GM19463 (cell line): ENCODE data around the gene DMWD.

Experiments used
- ATAC-seq: cut with Tn5 transposase; IDR thresholded peaks from one replicate; pipeline ENCODE4 v1.9.1; 2021; ENCODE audit warnings: mild to moderate bottlenecking, moderate library complexity; ENCODE audit not compliant: unreplicated experiment

DMWD gene, protein sequence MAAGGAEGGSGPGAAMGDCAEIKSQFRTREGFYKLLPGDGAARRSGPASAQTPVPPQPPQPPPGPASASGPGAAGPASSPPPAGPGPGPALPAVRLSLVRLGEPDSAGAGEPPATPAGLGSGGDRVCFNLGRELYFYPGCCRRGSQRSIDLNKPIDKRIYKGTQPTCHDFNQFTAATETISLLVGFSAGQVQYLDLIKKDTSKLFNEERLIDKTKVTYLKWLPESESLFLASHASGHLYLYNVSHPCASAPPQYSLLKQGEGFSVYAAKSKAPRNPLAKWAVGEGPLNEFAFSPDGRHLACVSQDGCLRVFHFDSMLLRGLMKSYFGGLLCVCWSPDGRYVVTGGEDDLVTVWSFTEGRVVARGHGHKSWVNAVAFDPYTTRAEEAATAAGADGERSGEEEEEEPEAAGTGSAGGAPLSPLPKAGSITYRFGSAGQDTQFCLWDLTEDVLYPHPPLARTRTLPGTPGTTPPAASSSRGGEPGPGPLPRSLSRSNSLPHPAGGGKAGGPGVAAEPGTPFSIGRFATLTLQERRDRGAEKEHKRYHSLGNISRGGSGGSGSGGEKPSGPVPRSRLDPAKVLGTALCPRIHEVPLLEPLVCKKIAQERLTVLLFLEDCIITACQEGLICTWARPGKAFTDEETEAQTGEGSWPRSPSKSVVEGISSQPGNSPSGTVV

DNA sequence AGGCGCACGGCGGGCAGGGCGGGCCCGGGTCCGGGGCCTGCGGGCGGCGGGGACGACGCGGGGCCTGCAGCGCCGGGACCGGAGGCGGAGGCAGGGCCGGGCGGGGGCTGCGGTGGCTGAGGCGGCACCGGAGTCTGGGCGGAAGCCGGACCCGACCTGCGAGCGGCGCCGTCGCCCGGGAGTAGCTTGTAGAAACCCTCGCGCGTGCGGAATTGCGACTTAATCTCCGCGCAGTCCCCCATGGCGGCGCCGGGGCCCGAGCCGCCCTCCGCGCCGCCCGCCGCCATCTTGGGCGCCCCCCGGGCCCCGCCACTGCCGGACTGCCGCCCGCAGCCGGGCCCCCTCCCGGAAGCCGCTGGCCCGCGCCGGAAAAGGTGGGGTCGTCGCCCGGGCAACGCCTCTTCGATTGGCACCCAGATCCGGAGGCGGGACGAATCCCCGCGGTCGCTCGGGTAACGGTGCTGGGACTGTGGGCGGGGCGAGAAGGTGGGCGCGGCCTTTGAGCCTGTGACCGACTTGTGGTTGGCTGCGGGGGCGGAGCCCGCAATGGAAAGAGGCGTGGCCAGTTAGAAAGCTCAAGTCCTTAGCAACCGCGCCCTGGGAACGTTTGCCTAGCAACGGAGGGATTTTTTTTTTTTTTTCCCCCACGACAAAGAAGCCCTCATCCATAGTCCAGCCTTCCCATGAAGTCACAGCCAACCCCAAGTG is at the start of gene DMWD:
TSS of gene DMWD (minus strand) at position 376 of the 708 bp plus-strand sequence. CDS start at position 287, 89 bp downstream.
- peak; percentile 94 for ATAC-seq

DNA sequence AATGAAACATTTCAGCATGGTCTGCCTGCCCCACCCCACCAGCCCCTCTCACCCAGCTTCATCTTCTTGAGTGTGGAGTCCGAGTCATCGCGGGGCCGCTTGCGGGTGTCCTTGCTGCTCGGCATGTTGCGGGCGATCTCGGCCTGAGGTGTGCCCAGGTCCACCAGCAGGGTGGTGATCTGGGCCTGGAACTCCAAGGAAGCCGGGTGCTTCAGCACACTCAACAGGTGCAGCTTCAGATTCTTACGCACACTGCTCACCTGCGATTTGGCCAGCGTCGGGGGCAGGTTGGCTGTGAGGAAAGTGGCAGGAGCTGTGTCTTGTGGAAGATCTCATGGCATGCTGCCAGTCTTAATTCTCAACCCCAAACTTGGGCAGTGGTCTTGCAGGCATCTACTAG is 49.6 kb upstream of the DMWD start:
- no peak for ATAC-seq

DNA sequence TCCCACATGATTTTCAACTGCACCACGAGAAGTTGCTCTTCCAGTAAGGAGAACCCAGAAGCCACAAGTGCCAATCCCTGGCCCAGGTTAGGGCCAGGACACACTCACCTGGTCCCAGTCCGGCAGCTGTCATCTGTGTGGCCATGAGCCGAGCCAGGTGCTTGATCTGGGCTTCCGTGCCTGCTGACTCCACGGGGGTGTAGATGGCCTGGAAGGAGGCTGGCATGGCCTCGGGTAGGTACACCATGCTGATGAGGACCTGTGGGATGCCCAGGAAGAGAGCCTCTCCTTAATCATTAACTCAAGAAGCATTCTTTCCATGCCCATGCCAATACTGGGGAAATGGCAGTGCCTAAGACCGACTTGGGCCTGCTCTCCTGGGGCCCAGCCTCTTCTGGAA is 42.3 kb upstream of the DMWD start:
- no peak for ATAC-seq

DNA sequence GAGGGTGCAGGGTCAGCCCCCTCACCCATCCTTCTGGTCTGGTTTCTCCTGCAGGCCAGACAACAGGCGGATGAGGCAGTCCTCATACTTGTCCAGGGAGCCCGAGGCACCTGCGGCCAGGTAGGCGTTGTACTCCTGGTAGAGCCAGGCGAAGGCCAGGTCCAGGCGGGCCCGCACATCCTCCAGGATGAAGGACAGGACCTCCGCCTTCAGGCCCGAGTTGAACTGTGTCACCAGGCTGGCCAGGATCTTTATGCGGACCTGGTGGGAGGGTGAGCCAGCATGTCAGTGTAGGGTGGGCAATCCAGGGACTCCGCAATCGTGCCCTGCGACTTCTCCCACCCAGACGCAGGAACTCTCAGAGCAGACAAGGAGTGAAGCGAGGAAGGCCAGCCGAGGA is 36.3 kb upstream of the DMWD start:
- no peak for ATAC-seq

DNA sequence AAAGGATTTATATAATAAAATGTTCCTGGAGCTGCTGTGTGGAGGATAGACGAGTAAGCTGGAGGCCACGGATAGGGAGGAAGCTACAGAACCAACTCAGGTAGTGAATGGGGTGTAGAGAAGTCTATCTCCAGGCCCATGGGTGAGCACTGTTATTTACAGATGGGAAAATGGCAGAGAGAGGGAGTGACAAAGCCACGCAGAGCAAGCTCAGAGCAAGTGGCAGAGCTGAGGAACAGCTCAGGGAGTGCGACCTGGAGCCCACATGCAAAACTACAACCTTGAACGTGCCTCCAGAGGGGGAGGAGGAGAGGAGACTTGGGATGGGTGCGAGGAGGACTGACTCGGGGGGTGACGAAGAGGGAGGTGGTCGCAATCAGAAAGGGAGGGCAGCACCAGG is 35.9 kb upstream of the DMWD start:
- no peak for ATAC-seq

DNA sequence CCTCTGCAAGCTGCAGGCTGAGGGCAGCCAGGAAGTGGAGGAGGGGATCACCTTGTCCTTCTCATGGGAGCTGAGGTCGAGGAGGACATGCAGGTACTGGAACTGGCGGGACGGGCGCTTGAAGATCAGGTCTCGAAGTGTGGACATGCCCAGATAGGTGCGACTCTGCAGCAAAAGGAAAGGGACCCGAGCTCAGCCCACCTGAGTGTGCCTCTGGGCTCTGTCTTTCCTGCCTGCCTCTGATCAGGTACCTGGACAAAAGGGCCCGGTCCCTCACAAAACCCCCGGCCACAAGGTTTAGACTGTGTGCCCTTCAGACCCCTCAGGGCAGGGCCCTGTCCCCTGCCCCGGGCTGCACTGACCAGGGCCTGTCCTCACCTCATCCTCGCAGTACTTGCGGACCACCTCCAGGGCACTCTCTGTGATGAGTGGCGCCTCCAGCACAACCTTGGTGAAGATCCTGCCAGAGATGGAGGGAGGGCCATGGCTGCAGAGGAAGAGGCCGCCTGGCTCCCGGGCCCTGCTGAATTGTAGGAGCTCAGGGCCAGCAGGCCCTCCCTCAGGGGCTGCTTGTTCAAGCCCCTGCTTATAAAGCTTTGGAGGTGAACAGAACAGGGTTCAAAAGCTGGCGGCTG is 34.9 kb upstream of the DMWD start:
- ATAC-seq, result no peak

DNA sequence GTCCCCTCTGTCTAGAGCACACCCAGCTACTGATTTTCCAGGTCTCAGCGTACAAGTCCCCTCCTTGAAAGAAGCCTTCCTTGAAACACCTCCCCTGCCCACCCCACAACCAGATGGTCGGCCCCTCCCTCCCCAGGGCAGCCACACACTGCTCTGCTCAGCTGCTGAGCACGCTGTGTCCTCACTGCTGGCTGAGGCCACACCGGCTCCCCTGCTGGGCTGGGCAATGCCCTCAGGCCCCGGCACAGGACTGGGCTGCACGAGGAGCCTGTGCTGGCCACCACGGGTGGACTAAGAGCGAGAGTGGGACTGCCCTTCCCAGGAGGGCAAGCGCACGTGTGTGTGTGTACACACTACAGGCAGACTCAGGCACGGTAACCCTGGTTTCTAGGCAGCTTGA is 34.3 kb upstream of the DMWD start:
- ATAC-seq, result no peak

DNA sequence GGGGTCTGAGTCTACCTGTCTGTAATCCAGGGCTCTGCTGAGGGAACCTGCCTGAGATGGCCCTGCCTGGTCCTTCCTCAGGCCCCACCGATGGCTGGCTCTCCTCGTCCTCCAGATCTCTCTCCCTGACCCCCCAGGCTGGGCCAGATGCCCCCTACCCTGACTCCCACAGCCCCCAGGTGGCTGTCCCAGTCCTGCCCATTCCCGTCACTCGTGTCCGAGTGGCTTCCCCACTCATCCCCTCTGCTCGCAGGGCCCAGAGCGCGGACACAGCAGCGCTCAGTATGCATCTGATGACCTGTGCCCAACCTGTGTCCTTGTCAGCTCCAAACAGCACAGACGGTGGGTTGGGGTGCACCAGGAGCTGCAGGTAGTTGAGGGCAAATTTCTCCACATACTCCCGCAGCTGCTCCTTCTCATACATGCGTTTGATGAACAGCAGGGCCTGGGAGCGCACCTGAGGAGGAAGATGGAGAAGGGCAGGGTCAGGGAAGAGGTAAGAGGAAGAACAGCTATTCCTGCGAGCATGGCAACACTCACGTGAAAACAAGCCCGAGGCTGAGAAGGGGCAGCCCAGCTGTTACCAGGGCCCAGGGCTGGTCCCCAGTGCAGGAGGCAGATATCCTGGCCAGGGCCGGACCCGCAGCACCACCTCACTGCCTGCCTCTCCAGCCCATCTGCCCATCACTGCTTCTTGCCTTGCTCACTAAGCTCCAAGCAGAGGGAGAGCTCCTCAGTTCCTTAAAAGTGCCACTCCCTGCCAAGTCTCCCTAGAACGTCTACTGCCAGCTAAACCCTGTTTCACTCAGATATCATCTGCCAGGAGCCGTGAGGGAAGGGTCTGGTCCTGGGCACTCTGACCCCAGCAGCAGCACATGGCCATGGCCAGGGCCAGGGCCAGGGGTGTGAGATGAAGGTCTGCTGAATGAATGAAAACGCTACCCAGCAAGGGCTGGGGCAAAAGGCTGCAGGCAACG is 33.6 kb upstream of the DMWD start:
- ATAC-seq, result no peak

DNA sequence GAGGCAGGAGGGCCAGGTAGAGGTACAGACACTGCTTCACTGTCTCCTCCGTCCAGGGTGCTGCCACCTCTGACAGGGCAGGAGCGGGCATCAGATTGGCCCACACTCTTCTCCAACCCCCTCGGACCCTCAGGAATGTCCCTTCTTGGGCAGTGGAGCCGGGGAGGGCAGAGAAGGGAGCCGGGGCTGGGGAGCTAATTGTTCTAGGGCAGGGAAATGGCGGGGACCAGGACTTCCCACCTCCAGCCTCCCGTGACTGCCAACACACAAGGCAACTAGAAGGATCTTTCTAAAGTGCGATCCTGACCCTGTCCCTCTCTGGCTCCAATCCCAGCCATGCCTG is 32.6 kb upstream of the DMWD start:
- no peak for ATAC-seq

DNA sequence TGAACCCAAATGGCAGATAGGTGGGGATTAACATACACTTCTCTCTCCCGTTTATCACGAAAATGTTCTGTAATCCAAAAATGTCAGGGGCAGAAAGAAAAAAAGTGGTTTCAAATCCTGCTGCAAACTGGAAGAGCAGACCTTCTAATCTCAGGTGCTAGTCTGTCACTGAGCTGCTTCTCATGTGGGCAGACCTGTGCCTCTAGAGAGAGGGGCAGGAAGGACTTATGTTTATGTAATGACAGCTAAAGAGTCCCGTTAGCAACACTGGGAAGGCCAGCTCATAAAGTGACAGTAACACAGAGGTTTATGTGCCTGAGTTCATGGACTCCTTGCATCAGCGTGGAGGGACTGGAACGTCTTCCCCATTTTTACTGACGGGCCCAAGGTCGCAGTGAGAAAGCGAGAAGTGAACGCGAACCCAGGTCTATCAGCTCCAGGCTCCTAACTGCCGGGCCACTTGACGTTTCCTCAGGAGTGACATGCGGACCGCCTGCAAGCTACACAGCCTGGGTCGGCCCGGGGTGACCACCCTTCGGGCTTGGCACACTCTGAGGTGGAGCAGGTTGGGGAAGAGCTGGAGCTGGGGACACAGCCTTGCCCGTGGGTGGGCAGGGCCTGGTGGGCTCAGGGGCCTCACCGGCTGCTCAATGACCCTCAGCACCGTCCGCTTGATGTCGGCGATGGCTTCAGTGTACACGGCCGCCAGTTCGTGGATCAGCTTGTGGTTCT is 32.1 kb upstream of the DMWD start:
- ATAC-seq, result no peak

DNA sequence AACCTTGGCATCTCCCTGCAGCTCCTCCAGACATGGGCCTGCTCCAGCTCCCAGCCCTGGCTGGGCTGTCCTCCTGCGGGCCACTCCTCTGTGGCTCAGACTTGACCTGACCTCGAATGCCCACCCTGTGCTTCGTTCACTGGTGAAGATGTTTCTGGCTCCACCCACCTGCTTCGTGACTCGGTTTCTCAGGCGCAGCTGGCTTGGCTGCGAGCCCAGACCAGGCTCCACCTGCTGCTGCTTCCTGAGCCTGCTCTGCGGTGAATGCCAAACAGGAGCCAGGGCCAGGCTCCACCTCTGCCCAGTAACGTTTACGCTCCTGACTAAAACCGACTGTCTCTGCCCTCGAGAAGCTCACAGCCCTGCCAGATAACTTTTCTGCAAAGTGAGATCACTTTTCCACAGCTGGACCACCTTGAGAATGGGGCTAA is 31.4 kb upstream of the DMWD start:
- ATAC-seq, result no peak

DNA sequence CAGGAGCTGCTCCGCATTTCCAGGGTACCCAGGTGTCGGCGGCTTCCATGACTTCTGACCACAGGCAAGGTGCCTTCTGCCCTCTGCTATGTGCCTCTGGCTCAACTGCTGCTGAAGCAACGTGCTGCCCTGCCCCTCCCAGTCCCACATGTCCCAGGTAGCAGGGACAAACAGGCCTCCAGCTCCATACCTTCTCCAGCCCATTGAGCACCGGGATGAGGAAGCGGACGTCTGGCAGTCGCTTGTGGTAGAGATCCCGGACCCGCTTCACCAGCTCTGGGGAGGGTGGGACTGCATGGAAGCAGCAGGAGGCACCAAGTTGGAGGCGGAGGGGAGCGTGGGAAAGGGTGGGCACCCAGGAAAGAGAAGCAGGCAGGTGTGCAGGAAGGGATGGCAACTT is 30.5 kb upstream of the DMWD start:
- ATAC-seq, result no peak

DNA sequence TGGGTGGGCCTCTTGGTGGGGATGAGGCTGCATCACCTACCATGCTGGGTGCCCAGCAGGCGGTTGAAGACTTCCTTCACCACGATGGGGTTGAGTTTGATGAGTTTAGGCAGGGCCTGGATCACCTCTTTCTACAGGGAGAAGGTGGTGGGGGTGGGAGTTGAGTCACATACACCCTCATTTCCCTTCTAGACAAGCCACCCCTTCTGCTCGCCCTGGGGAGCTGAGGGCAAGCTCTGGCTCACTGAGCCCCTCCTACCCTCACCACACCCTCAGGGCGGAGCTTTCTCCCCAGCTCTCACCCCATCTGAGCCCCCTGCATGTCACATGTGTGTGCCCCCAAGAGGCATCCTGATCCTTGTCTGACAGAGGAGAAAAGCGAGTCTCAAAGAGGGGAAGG is 30.1 kb upstream of the DMWD start:
- no peak for ATAC-seq

DNA sequence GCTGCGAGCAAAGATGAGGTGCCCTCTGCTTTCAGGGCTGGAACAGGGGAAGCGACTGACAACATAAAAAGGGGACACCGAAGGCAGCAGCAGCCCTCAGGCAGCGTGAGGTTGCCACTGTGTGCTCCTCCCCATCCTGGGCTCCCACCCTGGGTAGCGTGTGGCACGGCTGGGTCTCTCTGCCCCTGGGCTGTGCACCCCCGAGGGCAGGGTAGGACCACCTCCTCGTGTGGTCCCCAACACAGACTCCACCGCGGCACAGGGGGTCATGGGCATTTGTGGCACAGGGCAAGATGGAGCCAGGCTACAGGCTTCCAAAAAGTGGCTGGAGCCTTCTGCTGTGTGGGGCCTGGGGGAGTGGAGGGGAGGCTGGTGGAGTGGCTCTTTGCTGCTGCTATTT is 28.9 kb upstream of the DMWD start:
- ATAC-seq, result no peak

DNA sequence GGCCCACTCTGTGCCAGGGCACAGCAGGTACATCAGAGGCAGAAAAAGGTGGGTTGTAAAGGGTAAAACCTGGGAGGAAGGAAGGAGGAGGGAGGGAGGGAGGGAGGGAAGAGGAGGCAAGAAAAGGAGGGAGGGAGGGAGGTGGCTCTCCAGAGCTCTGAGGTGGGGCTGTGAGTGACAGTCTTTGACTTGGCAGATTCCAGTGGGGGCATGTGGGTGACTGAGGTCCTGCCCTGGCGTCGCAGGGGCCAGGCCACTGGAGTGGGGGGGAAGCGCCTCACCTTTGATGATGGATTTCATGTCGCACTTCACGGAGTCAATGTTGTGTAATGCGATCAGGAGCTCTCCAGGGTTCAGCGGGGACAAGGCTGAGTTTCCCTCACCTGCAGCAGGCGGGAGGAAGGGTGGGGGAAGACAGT is 28.5 kb upstream of the DMWD start:
- no peak for ATAC-seq

DNA sequence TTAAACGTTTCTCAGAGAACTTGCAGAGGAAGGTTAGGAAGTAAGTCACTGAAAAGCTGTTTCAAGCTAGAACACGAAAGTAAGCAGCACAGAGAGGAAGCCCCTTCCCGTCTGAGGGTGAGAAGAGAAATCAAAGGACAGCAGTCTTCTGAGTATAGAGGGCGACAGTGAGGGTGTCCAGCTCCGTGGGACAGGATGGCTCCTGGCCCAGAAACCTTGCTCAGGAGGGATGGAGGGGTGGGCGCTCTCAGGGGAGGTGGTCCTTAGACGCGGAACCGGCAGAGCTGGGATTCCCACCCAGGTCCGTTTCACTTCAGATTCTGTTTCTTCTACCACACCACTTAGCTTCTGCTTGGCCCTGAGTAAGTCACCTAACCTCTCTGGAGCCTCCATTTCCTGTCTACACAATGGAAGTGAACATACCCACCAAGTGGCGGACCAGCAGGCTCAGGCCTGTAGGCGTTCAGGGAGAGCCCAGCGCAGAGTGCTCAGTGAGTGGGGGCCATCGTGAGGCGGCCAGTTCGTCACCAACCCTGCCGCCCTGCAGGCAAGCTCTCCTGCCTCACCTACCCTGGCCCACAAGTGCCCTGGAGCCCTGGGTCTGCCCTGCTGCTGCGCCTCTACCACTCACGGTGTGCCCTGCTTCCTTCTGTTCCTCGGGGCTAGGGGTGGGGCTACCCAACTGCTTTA is 27.9 kb upstream of the DMWD start:
- no peak for ATAC-seq

DNA sequence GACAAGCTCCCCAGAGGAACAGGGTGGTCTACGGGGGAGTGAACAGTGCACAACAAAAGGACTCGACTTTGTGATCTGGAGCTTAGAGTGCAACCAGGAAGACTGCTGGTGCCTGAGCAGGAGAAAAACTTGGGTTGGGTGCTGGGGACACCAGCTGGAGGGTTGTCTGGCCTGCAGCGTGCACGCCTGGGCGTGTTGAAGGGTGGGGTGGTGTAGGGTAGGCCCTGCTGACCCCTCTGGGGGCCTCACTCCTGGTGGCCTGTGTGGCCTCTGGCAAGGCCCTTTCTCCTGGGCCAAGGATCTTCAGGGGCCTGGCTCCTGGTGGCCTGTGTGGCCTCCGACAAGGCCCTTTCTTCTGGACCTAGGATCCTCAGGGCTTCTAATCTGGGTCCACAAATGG is 27.1 kb upstream of the DMWD start:
- no peak for ATAC-seq

DNA sequence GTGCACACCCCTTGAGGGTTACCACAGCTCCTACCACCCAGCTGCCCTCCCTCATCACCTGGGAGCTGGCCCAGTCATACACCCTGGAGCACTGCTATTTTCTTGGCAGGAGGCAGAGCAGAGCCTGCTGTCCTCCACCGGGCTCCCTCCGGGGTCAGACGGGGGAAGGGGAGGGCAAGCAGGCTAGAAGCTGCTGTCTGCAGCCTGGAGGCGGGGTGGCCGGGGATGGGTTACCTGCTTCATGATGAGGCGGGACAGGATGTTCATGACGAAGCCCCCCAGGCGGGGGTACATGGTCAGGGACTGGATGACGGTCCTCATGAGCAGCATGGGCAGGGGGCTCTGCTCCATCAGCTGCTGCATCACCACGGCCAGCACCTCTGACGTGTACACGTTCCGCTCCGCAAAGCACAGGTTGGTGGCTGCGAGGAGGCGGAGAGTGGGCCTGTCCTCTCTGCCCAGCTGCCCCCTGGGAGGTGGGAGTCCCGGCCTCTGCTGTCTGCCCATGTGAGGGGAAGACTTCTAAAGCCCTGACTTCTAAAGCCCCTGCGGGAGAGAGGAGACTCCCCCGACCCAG is 25.2 kb upstream of the DMWD start:
- ATAC-seq, result no peak
